ENCODE results near the gene CBX1.
A peak's percentile ranks its signal among the peaks of the same experiment; 100 is the strongest.

CBX1 gene

GRCh38 chr17:48101012-48101720 is at the start of gene CBX1:
Gene CBX1 (minus strand): TSS chr17:48101478. CDS start chr17:48077004, 24,474 bp downstream.
- DNase-seq (ENCODE audit: low read depth, low spot score): peak; percentile 80

- DNase-seq (ENCODE audit: low read depth, low spot score): no peak
These were observed 49.3 kb upstream of the CBX1 start for GRCh38 chr17:48150597-48151001.

- DNase-seq (ENCODE audit: low read depth, low spot score): no peak
These were observed 48.6 kb upstream of the CBX1 start for GRCh38 chr17:48149787-48150463.

- no peak for DNase-seq (ENCODE audit: low read depth, low spot score)
These were observed 47.8 kb upstream of the CBX1 start for GRCh38 chr17:48148854-48149786.

GRCh38 chr17:48148029-48148770 is 46.9 kb upstream of the CBX1 start:
- no peak for DNase-seq (ENCODE audit: low read depth, low spot score)

- no peak for DNase-seq (ENCODE audit: low read depth, low spot score)
These were observed 43.9 kb upstream of the CBX1 start for GRCh38 chr17:48144976-48145798.

GRCh38 chr17:48144231-48144630 is 43.0 kb upstream of the CBX1 start:
- DNase-seq (ENCODE audit: low read depth, low spot score): no peak

GRCh38 chr17:48143629-48144028 is 42.4 kb upstream of the CBX1 start:
- no peak for DNase-seq (ENCODE audit: low read depth, low spot score)

- DNase-seq (ENCODE audit: low read depth, low spot score): no peak
These were observed 38.7 kb upstream of the CBX1 start for GRCh38 chr17:48139944-48140343.

- no peak for DNase-seq (ENCODE audit: low read depth, low spot score)
These were observed 36.4 kb upstream of the CBX1 start for GRCh38 chr17:48137656-48138055.

GRCh38 chr17:48134912-48135480 is 33.7 kb upstream of the CBX1 start:
- no peak for DNase-seq (ENCODE audit: low read depth, low spot score)

GRCh38 chr17:48132385-48132784 is 31.1 kb upstream of the CBX1 start:
- DNase-seq (ENCODE audit: low read depth, low spot score): no peak

- peak; percentile 15 for DNase-seq (ENCODE audit: low read depth, low spot score)
These were observed 30.0 kb upstream of the CBX1 start for GRCh38 chr17:48131216-48131824.

- no peak for DNase-seq (ENCODE audit: low read depth, low spot score)
These were observed 28.7 kb upstream of the CBX1 start for GRCh38 chr17:48129981-48130380.

- no peak for DNase-seq (ENCODE audit: low read depth, low spot score)
These were observed 27.1 kb upstream of the CBX1 start for GRCh38 chr17:48128400-48128799.

- no peak for DNase-seq (ENCODE audit: low read depth, low spot score)
These were observed 26.2 kb upstream of the CBX1 start for GRCh38 chr17:48127371-48128051.

GRCh38 chr17:48126532-48126850 is 25.2 kb upstream of the CBX1 start:
- DNase-seq (ENCODE audit: low read depth, low spot score): no peak

GRCh38 chr17:48125829-48126531 is 24.7 kb upstream of the CBX1 start:
- DNase-seq (ENCODE audit: low read depth, low spot score): no peak

Measured in activated naive CD8-positive, alpha-beta T cell treated with anti-CD3 and anti-CD28 coated beads, Interleukin-2, amount 50 U/mL, for 16 hours (primary cell).